CD4-positive, alpha-beta memory T cell (primary cell): Measurements from ENCODE around the gene STK32B. TPM values are rescaled to one million over a fixed set of nuclear protein-coding genes. Genes with fewer than 3 reads are reported as not detected.

Experiments used
- CTCF ChIA-PET: fragments of 350-600 bp; sonication (Branson Sonifier 250); formaldehyde crosslinking; loops from one replicate; lab custom pipeline; 2021; ENCODE audit warnings: inconsistent platforms; ENCODE audit not compliant: partially characterized antibody; lab: Charles Lee
- POLR2A ChIA-PET: fragments of 350-600 bp; sonication (Branson Sonifier 250); formaldehyde crosslinking; loops from one replicate; lab custom pipeline; 2021; ENCODE audit not compliant: partially characterized antibody; lab: Charles Lee
- DNase-seq, 5 donors: peaks; one replicate each; pipeline versions ENCODE4 v3.0.0 to v3.0.0-alpha.2; 2020 to 2022; ENCODE audit warnings: mixed read lengths in 1 of 5
- H3K27ac ChIP-seq: one replicate; pipeline ENCODE4 v1.7.0; 2013; ENCODE audit warnings: low read depth, low read length
- H3K27me3 ChIP-seq: 2 replicates; pipeline ENCODE4 v1.7.0; 2013; ENCODE audit warnings: mild to moderate bottlenecking, low read length, moderate library complexity; ENCODE audit not compliant: insufficient read depth
- H3K36me3 ChIP-seq: 2 replicates; pipeline ENCODE4 v1.7.0; 2013; ENCODE audit warnings: mild to moderate bottlenecking, low read length, moderate library complexity; ENCODE audit not compliant: insufficient read depth
- H3K4me1 ChIP-seq: 2 replicates; pipeline ENCODE4 v1.7.0; 2013; ENCODE audit warnings: mild to moderate bottlenecking, low read length, moderate library complexity; ENCODE audit not compliant: insufficient read depth
- H3K4me3 ChIP-seq, 2 donors: one replicate each; pipeline ENCODE4 v1.7.0; 2013; ENCODE audit warnings: low read length in 2 of 2, mild to moderate bottlenecking in 1 of 2
- H3K9me3 ChIP-seq, 2 donors: one replicate each; pipeline ENCODE4 v1.7.0; 2013; ENCODE audit warnings: low read length in 2 of 2, control low read depth in 1 of 2; ENCODE audit not compliant: control insufficient read depth in 1 of 2
- H3K27ac Mint-ChIP-seq, 7 donors: one replicate each; pipeline ENCODE4 v1.8.0; 2020 to 2021; ENCODE audit warnings: mixed read lengths in 7 of 7, mild to moderate bottlenecking in 6 of 7, inconsistent platforms in 3 of 7, moderate library complexity in 3 of 7
- H3K27me3 Mint-ChIP-seq, 2 donors: one replicate each; pipeline ENCODE4 v1.8.0; 2020 to 2021; ENCODE audit warnings: mixed read lengths in 2 of 2
- H3K36me3 Mint-ChIP-seq, 2 donors: one replicate each; pipeline ENCODE4 v1.8.0; 2020 to 2021; ENCODE audit warnings: mixed read lengths in 2 of 2, inconsistent platforms in 1 of 2, mild to moderate bottlenecking in 1 of 2
- H3K4me1 Mint-ChIP-seq, 4 donors: one replicate each; pipeline ENCODE4 v1.8.0; 2020 to 2021; ENCODE audit warnings: mixed read lengths in 4 of 4, mild to moderate bottlenecking in 1 of 4
- H3K4me3 Mint-ChIP-seq, 8 donors: one replicate each; pipeline ENCODE4 v1.8.0; 2020 to 2021; ENCODE audit warnings: mixed read lengths in 8 of 8, mild to moderate bottlenecking in 7 of 8, moderate library complexity in 6 of 8, inconsistent platforms in 3 of 8
- H3K9me3 Mint-ChIP-seq, 8 donors: one replicate each; pipeline ENCODE4 v1.8.0; 2020 to 2021; ENCODE audit warnings: mixed read lengths in 8 of 8, mild to moderate bottlenecking in 5 of 8, inconsistent platforms in 3 of 8, moderate library complexity in 1 of 8
- intact Hi-C: fragments of 100-400 bp; cut with micrococcal nuclease; formaldehyde crosslinking; loops from one replicate; pipeline ENCODE4 v1.15.1; 2023
- polyA plus RNA-seq, 2 donors: library from polyadenylated mRNA; unstranded; fragments of 300-500 nt; fragmentation: Illumina TruSeq; gene quantifications; one replicate each; pipeline ENCODE4 v1.2.3, GENCODE V29; 2021
- total RNA-seq, 2 experiments: library from RNA; stranded (reverse); gene quantifications; one replicate each; pipeline ENCODE4 v1.2.3, GENCODE V29; 2021

The STK32B gene
- total and polyA plus RNA-seq, 4 experiments from 2014 or later, result not detected

DNA sequence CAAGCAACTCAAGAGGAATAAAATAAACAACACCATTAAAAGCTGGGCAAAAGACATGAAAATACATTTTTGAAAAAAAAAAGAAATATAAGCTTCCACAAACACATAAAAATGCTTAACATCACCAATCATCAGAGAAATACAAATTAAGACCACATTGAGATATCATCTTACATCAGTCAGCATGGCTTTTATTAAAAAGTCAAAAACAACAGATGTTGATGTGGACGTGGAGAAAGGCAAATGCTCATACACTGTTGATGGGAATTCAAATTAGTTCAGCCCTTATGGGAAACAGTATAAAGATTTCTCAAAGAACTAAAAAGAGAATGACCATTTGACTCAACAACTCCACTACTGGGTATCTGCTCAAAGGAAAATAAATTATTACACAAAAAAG lies 59.6 kb downstream of the STK32B start:
- DNase-seq, result no peak
- POLR2A ChIA-PET, result no interaction called here
- no peak overlapping the region for H3K27ac ChIP-seq
- Mint-ChIP-seq H3K27ac (no peak overlapping the region), H3K36me3 (no peaks in the 10 kb centered on the region), H3K9me3 (peaks cover 0 to 4% (median 0%) of the 10 kb centered on the region in 8 donors), H3K4me1 (no peaks in the 10 kb centered on the region), H3K27me3 (peaks cover 4 to 5% of the 10 kb centered on the region in 2 donors), H3K4me3 (no peak overlapping the region)
- H3K9me3 ChIP-seq, result no peaks in the 10 kb centered on the region
- no peaks in the 10 kb centered on the region for H3K4me1 ChIP-seq
- no peaks in the 10 kb centered on the region for H3K27me3 ChIP-seq
- CTCF ChIA-PET, result no interaction called here
- H3K4me3 ChIP-seq, result no peak overlapping the region
- H3K36me3 ChIP-seq, result no peaks in the 10 kb centered on the region
- intact Hi-C loops, result no loop called here

DNA sequence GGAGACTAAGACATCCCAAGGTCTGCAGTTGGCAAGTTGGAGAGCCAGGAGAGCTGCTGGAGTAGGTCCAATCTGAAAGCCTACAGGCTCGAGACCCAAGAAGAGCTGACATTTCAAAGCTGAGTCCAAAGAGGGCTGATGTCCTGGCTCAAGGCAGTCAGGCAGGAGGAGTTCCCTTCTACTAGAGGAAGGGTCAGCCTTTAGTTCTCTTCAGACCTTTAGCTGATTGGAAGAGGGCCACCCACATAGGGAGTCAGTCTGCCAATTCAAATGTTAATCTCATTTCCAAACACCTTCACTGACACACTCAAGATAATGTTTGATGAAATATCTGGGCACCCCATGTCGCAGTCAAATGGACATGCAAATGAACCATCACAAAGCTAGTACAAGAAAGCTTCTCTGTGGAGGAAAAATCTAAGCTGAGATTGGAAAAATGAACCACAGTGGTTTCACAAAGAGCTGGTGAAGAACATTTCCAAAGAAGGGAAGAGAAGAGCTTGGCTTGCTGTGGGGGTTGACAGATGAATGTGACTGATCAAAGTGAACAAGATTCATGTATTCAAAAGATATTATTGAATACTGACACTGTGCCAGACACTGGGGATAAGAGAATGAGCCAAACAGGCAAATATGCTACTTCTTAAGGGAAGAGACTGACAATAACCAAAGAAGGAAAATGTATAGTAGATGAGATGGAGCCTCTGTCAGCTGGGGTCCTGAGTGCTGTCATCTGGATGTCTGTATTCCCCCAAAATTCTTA lies 61.2 kb downstream of the STK32B start:
- H3K27me3 Mint-ChIP-seq, result peaks cover 0 to 4% of the 10 kb centered on the region in 2 donors
- POLR2A ChIA-PET, result no interaction called here
- no peaks in the 10 kb centered on the region for H3K36me3 Mint-ChIP-seq
- H3K27ac Mint-ChIP-seq, result no peak overlapping the region
- H3K9me3 Mint-ChIP-seq, result peaks cover 0 to 3% (median 0%) of the 10 kb centered on the region in 8 donors
- H3K27ac ChIP-seq, result no peak overlapping the region
- intact Hi-C loops, result no loop called here
- H3K27me3 ChIP-seq, result no peaks in the 10 kb centered on the region
- no peak overlapping the region for H3K4me3 ChIP-seq
- no peaks in the 10 kb centered on the region for H3K9me3 ChIP-seq
- no peaks in the 10 kb centered on the region for H3K4me1 Mint-ChIP-seq
- no peaks in the 10 kb centered on the region for H3K4me1 ChIP-seq
- no peaks in the 10 kb centered on the region for H3K36me3 ChIP-seq
- H3K4me3 Mint-ChIP-seq, result no peak overlapping the region
- no peak for DNase-seq
- CTCF ChIA-PET, result no interaction called here

DNA sequence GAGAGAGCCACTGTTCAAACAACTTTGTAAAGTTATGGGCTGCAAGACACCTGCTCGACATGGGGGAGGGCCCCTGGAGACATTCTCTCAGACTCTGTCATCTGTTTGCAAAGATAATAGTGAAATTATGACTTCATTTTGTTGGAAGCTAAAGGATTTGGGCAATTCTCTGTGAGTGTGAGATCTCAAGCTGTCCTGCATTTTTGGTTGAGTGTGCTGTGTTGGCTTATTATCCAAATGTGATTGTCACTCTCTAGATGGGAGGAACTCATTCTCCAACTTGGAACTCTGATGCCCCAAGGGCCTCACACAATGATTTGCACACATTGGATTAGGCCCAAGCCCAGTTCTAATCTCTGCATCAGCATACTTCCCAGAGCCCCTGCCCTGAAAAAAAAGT lies 63.7 kb downstream of the STK32B start:
- Mint-ChIP-seq H3K4me3 (no peak overlapping the region), H3K27ac (no peak overlapping the region), H3K9me3 (peaks cover 0 to 3% (median 0%) of the 10 kb centered on the region in 8 donors), H3K36me3 (no peaks in the 10 kb centered on the region), H3K27me3 (no peaks in the 10 kb centered on the region), H3K4me1 (no peaks in the 10 kb centered on the region)
- H3K4me3 ChIP-seq, result no peak overlapping the region
- no peaks in the 10 kb centered on the region for H3K27me3 ChIP-seq
- DNase-seq, result no peak
- no peaks in the 10 kb centered on the region for H3K4me1 ChIP-seq
- H3K36me3 ChIP-seq, result no peaks in the 10 kb centered on the region
- no peak overlapping the region for H3K27ac ChIP-seq
- no peaks in the 10 kb centered on the region for H3K9me3 ChIP-seq
- ChIA-PET POLR2A (no interaction called here), CTCF (no interaction called here)
- intact Hi-C loops, result no loop called here

DNA sequence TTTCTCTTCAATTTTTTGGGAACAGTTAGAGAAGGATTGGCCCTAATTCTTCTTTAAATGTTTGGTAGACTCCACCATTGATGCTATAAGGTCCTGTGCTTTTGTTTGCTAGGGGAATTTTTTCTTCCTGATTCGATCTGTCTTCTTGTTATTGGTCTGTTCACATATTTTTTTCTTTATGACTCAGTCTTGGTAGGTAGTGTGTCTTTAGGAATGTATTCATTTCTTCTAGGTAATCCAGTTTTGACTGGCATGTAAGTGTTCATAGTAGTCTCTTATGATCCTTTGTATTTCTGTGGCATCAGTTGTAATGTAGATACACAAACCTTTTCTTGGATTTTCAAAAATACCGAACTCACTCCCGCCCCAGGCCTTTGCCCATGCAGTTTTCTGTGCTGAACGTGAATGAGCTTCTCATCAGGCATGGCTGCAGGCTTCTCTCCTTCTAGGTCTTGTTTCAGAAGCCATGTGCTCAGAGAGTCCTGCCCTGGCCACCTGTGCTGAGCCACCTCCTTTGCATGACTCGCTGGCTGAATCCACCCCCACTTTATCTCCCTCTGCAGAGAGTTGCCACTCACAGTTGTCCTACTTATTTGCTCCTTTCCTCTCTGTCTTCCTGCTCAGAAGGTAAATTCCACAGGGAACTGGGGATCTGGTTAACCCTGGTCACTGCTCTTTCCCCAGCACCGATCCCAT lies 67.0 kb downstream of the STK32B start:
- Mint-ChIP-seq H3K27ac (no peak overlapping the region), H3K4me3 (no peak overlapping the region), H3K36me3 (no peaks in the 10 kb centered on the region), H3K27me3 (no peaks in the 10 kb centered on the region), H3K9me3 (peaks cover 0 to 2% (median 0%) of the 10 kb centered on the region in 8 donors), H3K4me1 (no peaks in the 10 kb centered on the region)
- no peak for DNase-seq
- Histone ChIP-seq H3K4me1 (no peaks in the 10 kb centered on the region), H3K27me3 (no peaks in the 10 kb centered on the region), H3K27ac (no peak overlapping the region), H3K36me3 (no peaks in the 10 kb centered on the region), H3K9me3 (no peaks in the 10 kb centered on the region), H3K4me3 (no peak overlapping the region)
- CTCF ChIA-PET, result no interaction called here
- POLR2A ChIA-PET, result no interaction called here
- intact Hi-C loops, result no loop called here

DNA sequence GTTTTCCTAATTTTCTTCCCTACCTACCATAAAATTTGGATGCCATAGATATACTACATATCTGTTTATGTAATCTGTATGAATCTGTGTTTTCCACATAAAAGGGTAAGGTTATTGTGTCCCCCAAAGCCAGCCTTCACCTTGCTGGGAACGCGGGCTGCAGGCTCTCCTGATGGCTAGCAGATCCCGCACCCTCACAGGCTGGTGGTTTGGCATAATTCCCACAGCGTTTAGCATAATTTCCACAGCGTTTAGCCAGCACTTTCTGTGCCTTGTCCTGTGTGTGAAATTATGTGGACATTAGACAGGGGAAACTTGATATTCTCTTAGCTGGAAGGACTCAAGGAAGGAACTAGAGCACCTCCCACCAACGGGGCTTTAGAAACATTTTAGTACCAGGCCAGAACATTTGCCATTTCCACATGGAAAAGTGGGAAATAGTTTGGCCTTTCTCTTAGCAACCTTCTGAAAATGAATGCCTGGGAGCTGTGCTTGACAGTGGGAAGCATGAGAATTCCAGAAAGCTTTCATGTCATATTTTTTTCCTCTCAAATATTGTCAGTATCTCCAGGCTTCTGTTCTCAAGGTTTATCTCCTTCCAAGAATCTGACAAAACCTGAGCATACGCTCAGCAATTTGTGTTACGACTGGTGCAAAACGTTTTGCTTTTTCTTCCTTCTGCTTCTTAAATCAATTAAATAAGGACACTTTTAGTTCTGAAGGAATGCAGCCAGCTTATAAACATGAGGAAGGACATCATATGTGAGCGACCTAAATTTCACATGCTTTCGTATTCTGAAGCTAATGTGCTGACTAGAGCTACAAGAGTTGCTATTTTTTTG lies 67.9 kb downstream of the STK32B start:
- Histone ChIP-seq H3K27ac (no peak overlapping the region), H3K36me3 (no peaks in the 10 kb centered on the region), H3K4me1 (no peaks in the 10 kb centered on the region), H3K27me3 (no peaks in the 10 kb centered on the region), H3K9me3 (no peaks in the 10 kb centered on the region), H3K4me3 (no peak overlapping the region)
- CTCF ChIA-PET, result no interaction called here
- Mint-ChIP-seq H3K9me3 (peaks cover 0 to 4% (median under 1%) of the 10 kb centered on the region in 8 donors), H3K4me1 (no peaks in the 10 kb centered on the region), H3K27ac (no peak overlapping the region), H3K36me3 (no peaks in the 10 kb centered on the region), H3K4me3 (no peak overlapping the region), H3K27me3 (no peaks in the 10 kb centered on the region)
- intact Hi-C loops, result no loop called here
- DNase-seq, result no peak
- POLR2A ChIA-PET, result no interaction called here

DNA sequence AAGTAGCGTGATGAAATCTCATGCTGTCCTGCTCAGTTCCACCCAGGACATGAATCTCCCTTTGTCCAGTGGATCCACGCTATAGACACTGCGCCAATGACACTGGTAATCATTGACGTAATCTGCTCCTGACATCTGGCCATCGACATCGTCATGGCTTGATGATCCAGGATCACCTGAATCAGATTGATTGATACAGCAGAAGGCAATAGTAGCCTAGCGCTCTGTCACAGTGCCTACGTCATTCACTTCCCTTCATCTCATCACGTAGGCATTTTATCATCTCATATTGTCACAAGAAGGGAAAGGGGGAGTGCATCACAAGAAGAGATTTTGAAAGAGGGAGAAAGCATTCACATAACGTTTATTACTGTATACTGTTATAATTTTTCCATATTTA lies 68.8 kb downstream of the STK32B start:
- Histone ChIP-seq H3K27me3 (no peaks in the 10 kb centered on the region), H3K4me1 (no peaks in the 10 kb centered on the region), H3K9me3 (no peaks in the 10 kb centered on the region), H3K27ac (no peak overlapping the region), H3K36me3 (no peaks in the 10 kb centered on the region), H3K4me3 (no peak overlapping the region)
- POLR2A ChIA-PET, result no interaction called here
- Mint-ChIP-seq H3K27ac (no peak overlapping the region), H3K4me1 (no peaks in the 10 kb centered on the region), H3K27me3 (no peaks in the 10 kb centered on the region), H3K9me3 (peaks cover 0 to 8% (median 2%) of the 10 kb centered on the region in 8 donors), H3K4me3 (no peak overlapping the region), H3K36me3 (no peaks in the 10 kb centered on the region)
- intact Hi-C loops, result no loop called here
- no peak for DNase-seq
- CTCF ChIA-PET, result no interaction called here

DNA sequence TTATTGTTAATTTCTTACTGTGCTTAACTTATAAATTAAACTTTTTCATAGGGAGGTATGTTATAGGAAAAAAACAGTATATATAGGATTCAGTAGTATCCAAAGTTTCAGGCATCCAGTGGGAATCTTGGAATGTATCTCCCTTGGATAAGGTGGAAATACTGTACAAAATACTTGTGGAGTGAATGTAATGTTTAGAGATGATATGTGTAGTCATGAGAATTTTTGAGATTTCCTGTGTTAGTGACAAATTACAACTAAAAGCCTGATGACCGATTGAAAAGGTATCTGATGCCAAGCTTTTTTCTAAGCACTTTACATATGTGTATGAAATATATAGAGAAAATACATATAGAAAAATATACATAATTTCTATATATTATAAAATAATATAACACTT lies 69.2 kb downstream of the STK32B start:
- no peaks in the 10 kb centered on the region for H3K4me1 Mint-ChIP-seq
- CTCF ChIA-PET, result no interaction called here
- POLR2A ChIA-PET, result no interaction called here
- intact Hi-C loops, result no loop called here
- DNase-seq, result no peak
- Histone ChIP-seq H3K27me3 (no peaks in the 10 kb centered on the region), H3K4me1 (no peaks in the 10 kb centered on the region), H3K4me3 (no peak overlapping the region), H3K9me3 (no peaks in the 10 kb centered on the region), H3K27ac (no peak overlapping the region), H3K36me3 (no peaks in the 10 kb centered on the region)
- no peak overlapping the region for H3K27ac Mint-ChIP-seq
- no peaks in the 10 kb centered on the region for H3K27me3 Mint-ChIP-seq
- peaks cover 0 to 8% (median 2%) of the 10 kb centered on the region in 8 donors for H3K9me3 Mint-ChIP-seq
- H3K4me3 Mint-ChIP-seq, result no peak overlapping the region
- no peaks in the 10 kb centered on the region for H3K36me3 Mint-ChIP-seq
